ENCODE data around the gene SND1.

SND1 gene

GRCh38 chr7:128055637-128056036 is 403.6 kb downstream of the SND1 start:
- no peak for DNase-seq

GRCh38 chr7:128056901-128057300 is 404.9 kb downstream of the SND1 start:
- DNase-seq: no peak

- no peak for DNase-seq
Observed at GRCh38 chr7:128057909-128058308, 405.9 kb downstream of the SND1 start.

- DNase-seq: no peak
Observed at GRCh38 chr7:128059143-128059988, 407.4 kb downstream of the SND1 start.

GRCh38 chr7:128060018-128060417 is 408.0 kb downstream of the SND1 start:
- DNase-seq: no peak

- DNase-seq: no peak
Observed at GRCh38 chr7:128063088-128063487, 411.1 kb downstream of the SND1 start.

GRCh38 chr7:128065872-128066271 is 413.9 kb downstream of the SND1 start:
- DNase-seq: no peak

- no peak for DNase-seq
Observed at GRCh38 chr7:128066395-128066794, 414.4 kb downstream of the SND1 start.

- no peak for DNase-seq
Observed at GRCh38 chr7:128066858-128067257, 414.9 kb downstream of the SND1 start.

- DNase-seq: no peak
Observed at GRCh38 chr7:128067983-128068382, 416.0 kb downstream of the SND1 start.

- no peak for DNase-seq
Observed at GRCh38 chr7:128068785-128069184, 416.8 kb downstream of the SND1 start.

GRCh38 chr7:128069373-128070364 is 417.7 kb downstream of the SND1 start:
- DNase-seq: no peak

- no peak for DNase-seq
Observed at GRCh38 chr7:128071376-128071775, 419.4 kb downstream of the SND1 start.

- DNase-seq: no peak
Observed at GRCh38 chr7:128071801-128072200, 419.8 kb downstream of the SND1 start.

GRCh38 chr7:128073671-128074310 is 421.8 kb downstream of the SND1 start:
- no peak for DNase-seq

- no peak for DNase-seq
Observed at GRCh38 chr7:128074336-128074735, 422.3 kb downstream of the SND1 start.

- DNase-seq: no peak
Observed at GRCh38 chr7:128074736-128075135, 422.7 kb downstream of the SND1 start.

- no peak for DNase-seq
Observed at GRCh38 chr7:128075242-128076095, 423.5 kb downstream of the SND1 start.

- no peak for DNase-seq
Observed at GRCh38 chr7:128076196-128076795, 424.3 kb downstream of the SND1 start.

GRCh38 chr7:128076796-128077271 is 424.8 kb downstream of the SND1 start:
- no peak for DNase-seq

GRCh38 chr7:128078309-128078708 is 426.3 kb downstream of the SND1 start:
- no peak for DNase-seq

- no peak for DNase-seq
Observed at GRCh38 chr7:128080169-128080568, 428.2 kb downstream of the SND1 start.

All from effector CD8-positive, alpha-beta T cell (primary cell).